Ishikawa (cell line): ENCODE data around the gene TRIM2.

Experiments
- EP300 ChIP-seq: IDR thresholded peaks from 2 replicates; pipeline ENCODE4 v1.6.1; 2012; ENCODE audit warnings: borderline replicate concordance
- RAD21 ChIP-seq: IDR thresholded peaks from 2 replicates; pipeline ENCODE4 v1.6.1; 2012; ENCODE audit warnings: low read depth
- TF ChIP-seq, protein P1 (sequence below): IDR thresholded peaks from 2 replicates; pipeline ENCODE4 v1.6.1; 2012; ENCODE audit warnings: low read depth, mild to moderate bottlenecking

DNA sequence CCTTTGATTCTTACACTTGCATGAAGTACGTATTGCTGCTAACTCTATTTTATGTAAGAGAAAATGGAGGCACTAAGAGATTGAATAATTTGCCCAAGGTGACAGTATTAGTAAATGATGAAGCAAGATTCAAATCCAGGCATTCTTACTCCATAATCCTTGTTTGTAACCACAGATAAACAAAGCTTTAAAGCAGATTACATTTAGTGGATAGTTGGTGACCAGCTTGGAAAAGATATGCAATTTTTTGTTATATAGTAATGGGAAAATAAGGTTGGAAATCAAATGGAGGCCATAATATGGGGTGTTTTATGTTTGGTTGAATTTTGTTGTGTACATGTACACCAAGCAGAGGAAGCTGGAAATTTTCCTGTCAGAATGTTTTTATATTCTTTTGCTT lies 171.1 kb downstream of the TRIM2 start:
- TF ChIP-seq RAD21 (no peak), EP300 (no peak)
- TF ChIP-seq, protein P1, sequence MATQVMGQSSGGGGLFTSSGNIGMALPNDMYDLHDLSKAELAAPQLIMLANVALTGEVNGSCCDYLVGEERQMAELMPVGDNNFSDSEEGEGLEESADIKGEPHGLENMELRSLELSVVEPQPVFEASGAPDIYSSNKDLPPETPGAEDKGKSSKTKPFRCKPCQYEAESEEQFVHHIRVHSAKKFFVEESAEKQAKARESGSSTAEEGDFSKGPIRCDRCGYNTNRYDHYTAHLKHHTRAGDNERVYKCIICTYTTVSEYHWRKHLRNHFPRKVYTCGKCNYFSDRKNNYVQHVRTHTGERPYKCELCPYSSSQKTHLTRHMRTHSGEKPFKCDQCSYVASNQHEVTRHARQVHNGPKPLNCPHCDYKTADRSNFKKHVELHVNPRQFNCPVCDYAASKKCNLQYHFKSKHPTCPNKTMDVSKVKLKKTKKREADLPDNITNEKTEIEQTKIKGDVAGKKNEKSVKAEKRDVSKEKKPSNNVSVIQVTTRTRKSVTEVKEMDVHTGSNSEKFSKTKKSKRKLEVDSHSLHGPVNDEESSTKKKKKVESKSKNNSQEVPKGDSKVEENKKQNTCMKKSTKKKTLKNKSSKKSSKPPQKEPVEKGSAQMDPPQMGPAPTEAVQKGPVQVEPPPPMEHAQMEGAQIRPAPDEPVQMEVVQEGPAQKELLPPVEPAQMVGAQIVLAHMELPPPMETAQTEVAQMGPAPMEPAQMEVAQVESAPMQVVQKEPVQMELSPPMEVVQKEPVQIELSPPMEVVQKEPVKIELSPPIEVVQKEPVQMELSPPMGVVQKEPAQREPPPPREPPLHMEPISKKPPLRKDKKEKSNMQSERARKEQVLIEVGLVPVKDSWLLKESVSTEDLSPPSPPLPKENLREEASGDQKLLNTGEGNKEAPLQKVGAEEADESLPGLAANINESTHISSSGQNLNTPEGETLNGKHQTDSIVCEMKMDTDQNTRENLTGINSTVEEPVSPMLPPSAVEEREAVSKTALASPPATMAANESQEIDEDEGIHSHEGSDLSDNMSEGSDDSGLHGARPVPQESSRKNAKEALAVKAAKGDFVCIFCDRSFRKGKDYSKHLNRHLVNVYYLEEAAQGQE, result no peak
